Mesenchymal stem cell (in vitro differentiated cells and primary cell): ENCODE measurements around the gene ADGRA3.
"Not testable (repeated sequence)": the region's sequence is repeated elsewhere in the genome, so short reads cannot be mapped to it uniquely, and the experiment has no call there.

Experiments
- DNase-seq: peaks from one replicate; pipeline ENCODE4 v3.0.0-alpha.2; 2013
- H2AFZ ChIP-seq: one replicate; pipeline ENCODE4 v1.6.1; 2013; ENCODE audit warnings: low read depth, mild to moderate bottlenecking, control low read depth, inconsistent platforms, low read length, moderate library complexity
- H2AK5ac ChIP-seq: 2 replicates; pipeline ENCODE4 v1.6.1; 2013; ENCODE audit warnings: low read length, moderate library complexity, mild to moderate bottlenecking, inconsistent platforms; ENCODE audit not compliant: severe bottlenecking
- H2BK120ac ChIP-seq: one replicate; pipeline ENCODE4 v1.6.1; 2013; ENCODE audit warnings: low read depth, mild to moderate bottlenecking, inconsistent platforms, low read length, moderate library complexity
- H2BK12ac ChIP-seq, 2 experiments: one replicate each; pipeline ENCODE4 v1.6.1; 2013; ENCODE audit warnings: inconsistent platforms in 2 of 2, low read length in 2 of 2, mild to moderate bottlenecking in 2 of 2, moderate library complexity in 2 of 2, control low read depth in 1 of 2
- H2BK15ac ChIP-seq: one replicate; pipeline ENCODE4 v1.6.1; 2013; ENCODE audit warnings: mild to moderate bottlenecking, low read depth, inconsistent platforms; ENCODE audit not compliant: poor library complexity, severe bottlenecking
- H2BK5ac ChIP-seq: 2 replicates; pipeline ENCODE4 v1.6.1; 2013; ENCODE audit warnings: low read depth, mild to moderate bottlenecking, low read length, control low read depth, inconsistent platforms; ENCODE audit not compliant: poor library complexity, severe bottlenecking
- H3K14ac ChIP-seq, 2 experiments: one replicate each; pipeline ENCODE4 v1.6.1; 2013; ENCODE audit warnings: inconsistent platforms in 2 of 2, low read length in 2 of 2, control low read depth in 1 of 2, mild to moderate bottlenecking in 1 of 2, moderate library complexity in 1 of 2
- H3K18ac ChIP-seq, 2 experiments: one replicate each; pipeline ENCODE4 v1.6.1; 2013; ENCODE audit warnings: inconsistent platforms in 2 of 2, low read length in 2 of 2, control low read depth in 1 of 2, low read depth in 1 of 2, mild to moderate bottlenecking in 1 of 2
- H3K23ac ChIP-seq, 2 experiments: one replicate each; pipeline ENCODE4 v1.6.1; 2013; ENCODE audit warnings: inconsistent platforms in 2 of 2, low read length in 2 of 2, mild to moderate bottlenecking in 2 of 2, moderate library complexity in 2 of 2, control low read depth in 1 of 2
- H3K27ac ChIP-seq: 2 replicates; pipeline ENCODE4 v1.5.1; 2013; ENCODE audit warnings: mild to moderate bottlenecking, moderate library complexity, low read length, control low read depth, inconsistent platforms; ENCODE audit not compliant: poor library complexity, severe bottlenecking
- H3K27me3 ChIP-seq, 2 experiments: 2 replicates each; pipeline versions ENCODE4 v1.6.1 to v1.7.0; 2013; ENCODE audit warnings: low read length in 2 of 2, mild to moderate bottlenecking in 2 of 2, moderate library complexity in 2 of 2, control low read depth in 1 of 2, inconsistent platforms in 1 of 2; ENCODE audit not compliant: control insufficient read depth in 1 of 2, insufficient read depth in 1 of 2
- H3K36me3 ChIP-seq, 2 experiments: 2 replicates each; pipeline versions ENCODE4 v1.6.1 to v1.7.0; 2013; ENCODE audit warnings: low read length in 2 of 2, control low read depth in 1 of 2, inconsistent platforms in 1 of 2, low read depth in 1 of 2, mild to moderate bottlenecking in 1 of 2; ENCODE audit not compliant: insufficient read depth in 2 of 2, control insufficient read depth in 1 of 2
- H3K4ac ChIP-seq, 2 experiments: one replicate each; pipeline ENCODE4 v1.6.1; 2013; ENCODE audit warnings: inconsistent platforms in 2 of 2, low read length in 2 of 2, mild to moderate bottlenecking in 2 of 2, moderate library complexity in 2 of 2, control low read depth in 1 of 2, low read depth in 1 of 2
- H3K4me1 ChIP-seq: 2 replicates; pipeline ENCODE4 v1.6.1; 2013; ENCODE audit warnings: low read depth, low read length, control low read depth; ENCODE audit not compliant: control insufficient read depth, insufficient read depth
- H3K4me2 ChIP-seq: 2 replicates; pipeline ENCODE4 v1.6.1; 2013; ENCODE audit warnings: low read length, mild to moderate bottlenecking, inconsistent platforms; ENCODE audit not compliant: poor library complexity, severe bottlenecking
- H3K4me3 ChIP-seq, 2 experiments: 2 replicates each; pipeline versions ENCODE4 v1.5.1 to v1.7.0; 2013; ENCODE audit warnings: low read length in 2 of 2, mild to moderate bottlenecking in 2 of 2, control low read depth in 1 of 2, low read depth in 1 of 2; ENCODE audit not compliant: insufficient read depth in 1 of 2
- H3K79me1 ChIP-seq: replicated peaks from 2 replicates; pipeline ENCODE4 v1.6.1; 2013; ENCODE audit warnings: mild to moderate bottlenecking, control low read depth, low read length, inconsistent platforms; ENCODE audit not compliant: poor library complexity, severe bottlenecking
- H3K9ac ChIP-seq: 2 replicates; pipeline ENCODE4 v1.7.0; 2013; ENCODE audit warnings: mild to moderate bottlenecking, low read length, moderate library complexity
- H3K9me3 ChIP-seq: 2 replicates; pipeline ENCODE4 v1.7.0; 2013; ENCODE audit warnings: mild to moderate bottlenecking, low read length; ENCODE audit not compliant: control insufficient read depth
- H4K8ac ChIP-seq: one replicate; pipeline ENCODE4 v1.6.1; 2013; ENCODE audit warnings: inconsistent platforms, mild to moderate bottlenecking, low read length, moderate library complexity
- H4K91ac ChIP-seq: one replicate; pipeline ENCODE4 v1.6.1; 2013; ENCODE audit warnings: mild to moderate bottlenecking, low read length, inconsistent platforms
- WGBS: methylation state at CpG from one replicate; pipeline ENCODE4 v1.1.7; 2013; ENCODE audit warnings: mixed read lengths; 5-methylcytosine and 5-hydroxymethylcytosine counted together

The ADGRA3 gene

DNA sequence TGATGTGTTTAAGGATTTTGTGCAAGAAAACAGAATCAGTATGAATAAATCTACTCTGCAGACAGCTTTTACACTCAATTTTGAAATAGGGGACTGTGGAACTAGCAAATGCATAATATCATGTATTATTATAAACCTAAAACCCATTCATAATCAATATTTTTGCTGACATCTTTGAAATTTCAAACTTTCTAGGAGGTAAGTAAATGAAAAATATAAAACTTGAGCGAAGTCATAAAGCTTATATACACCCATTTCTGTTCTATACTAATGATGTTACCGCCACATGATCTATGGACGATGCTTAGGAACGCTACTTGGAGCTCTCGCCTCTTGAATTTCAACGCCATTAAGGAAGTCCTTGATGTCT, 38.1 kb downstream of the ADGRA3 start:
- Histone ChIP-seq H3K9ac (no peak overlapping the region), H2BK12ac (no peak overlapping the region), H3K9me3 (no peaks in the 10 kb centered on the region), H3K23ac (no peak overlapping the region), H3K4me3 (no peak overlapping the region), H3K4me2 (no peak overlapping the region), H3K27me3 (no peaks in the 10 kb centered on the region), H2AFZ (no peak overlapping the region), H2BK15ac (no peak overlapping the region), H3K27ac (no peak overlapping the region), H4K91ac (no peak overlapping the region), H4K8ac (no peak overlapping the region), H3K4ac (no peak overlapping the region), H3K79me1 (peaks cover 13% of the 10 kb centered on the region), H3K14ac (no peak overlapping the region), H3K36me3 (no peaks in the 10 kb centered on the region), H2AK5ac (no peak overlapping the region), H2BK120ac (no peak overlapping the region), H3K18ac (no peak overlapping the region), H3K4me1 (peaks cover 5% of the 10 kb centered on the region), H2BK5ac (no peak overlapping the region)
- no peak for DNase-seq
- 85% methylated on average over 6 of the region's 6 CpGs for WGBS

DNA sequence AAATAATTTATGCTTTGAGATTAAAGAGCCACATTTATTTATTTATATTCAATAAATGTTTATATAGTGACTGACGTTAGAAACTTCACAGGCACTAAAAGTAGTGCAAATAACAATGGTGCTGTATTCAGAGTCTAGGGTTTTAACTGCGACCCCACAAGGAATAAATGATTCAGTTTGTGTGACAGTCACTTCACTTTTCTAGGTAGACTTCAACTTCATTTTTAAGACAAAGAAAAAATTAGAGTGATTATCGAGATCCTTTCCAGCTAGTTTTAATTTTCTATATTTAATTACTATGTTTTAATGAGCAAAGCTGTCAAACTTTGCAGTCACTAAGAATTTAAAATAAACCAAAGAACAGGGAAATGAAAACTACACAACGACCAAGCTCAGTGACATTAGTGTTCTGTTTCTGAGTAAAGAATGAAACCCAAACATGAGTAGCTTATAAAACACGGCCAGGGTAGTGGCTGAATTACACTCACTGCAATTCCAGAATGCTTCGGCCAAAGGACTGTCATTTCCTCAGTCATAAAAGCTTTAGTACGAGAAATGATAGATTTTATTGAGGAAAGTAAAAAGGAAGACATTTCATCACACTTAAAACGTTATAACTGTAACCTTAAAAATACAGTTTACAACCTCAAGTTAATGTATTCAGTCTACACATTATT, 38.6 kb downstream of the ADGRA3 start:
- Histone ChIP-seq H3K9me3 (no peaks in the 10 kb centered on the region), H3K27me3 (no peaks in the 10 kb centered on the region), H2AFZ (no peak overlapping the region), H2BK120ac (no peak overlapping the region), H4K91ac (no peak overlapping the region), H3K36me3 (no peaks in the 10 kb centered on the region), H3K23ac (no peak overlapping the region), H3K4ac (no peak overlapping the region), H2AK5ac (no peak overlapping the region), H3K79me1 (peaks cover 10% of the 10 kb centered on the region), H2BK15ac (no peak overlapping the region), H2BK12ac (no peak overlapping the region), H3K14ac (no peak overlapping the region), H3K4me2 (no peak overlapping the region), H4K8ac (no peak overlapping the region), H3K9ac (no peak overlapping the region), H3K4me1 (peaks cover 1% of the 10 kb centered on the region), H3K27ac (no peak overlapping the region), H2BK5ac (no peak overlapping the region), H3K18ac (no peak overlapping the region), H3K4me3 (no peak overlapping the region)
- no peak for DNase-seq
- 28% methylated on average over 3 of the region's 8 CpGs for WGBS

DNA sequence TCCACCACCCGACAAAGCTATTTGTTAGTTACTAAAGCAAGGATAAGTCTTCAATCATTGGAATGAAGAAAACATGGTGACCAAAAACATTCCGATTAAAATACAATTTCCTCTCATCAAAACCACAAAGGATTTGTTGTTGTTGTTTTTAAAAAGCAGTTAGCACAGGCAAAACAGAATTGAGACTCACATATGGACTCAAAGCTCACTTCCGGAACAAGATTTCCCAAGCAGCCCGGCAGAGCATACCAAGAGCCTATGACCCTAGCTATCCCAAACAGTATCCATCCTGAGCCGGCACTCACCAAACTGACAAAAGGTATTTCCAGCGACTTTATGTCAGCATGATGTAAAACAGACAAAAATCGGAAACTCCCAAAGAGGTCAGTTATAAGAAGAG, 39.9 kb downstream of the ADGRA3 start:
- Histone ChIP-seq H3K36me3 (no peaks in the 10 kb centered on the region), H2AFZ (no peak overlapping the region), H3K27me3 (no peaks in the 10 kb centered on the region), H3K9me3 (no peaks in the 10 kb centered on the region), H2BK5ac (no peak overlapping the region), H3K9ac (no peak overlapping the region), H2BK12ac (no peak overlapping the region), H3K79me1 (peaks cover 13% of the 10 kb centered on the region), H3K4me3 (no peak overlapping the region), H4K8ac (no peak overlapping the region), H2BK15ac (no peak overlapping the region), H4K91ac (no peak overlapping the region), H3K18ac (no peak overlapping the region), H2BK120ac (no peak overlapping the region), H3K4ac (peak overlapping the region in 1 of 2 experiments; percentile 11), H3K23ac (no peak overlapping the region), H3K27ac (no peak overlapping the region), H2AK5ac (no peak overlapping the region), H3K4me2 (no peak overlapping the region), H3K4me1 (peaks cover 3% of the 10 kb centered on the region), H3K14ac (no peak overlapping the region)
- no peak for DNase-seq
- 78% methylated on average over 5 of the region's 7 CpGs for WGBS

DNA sequence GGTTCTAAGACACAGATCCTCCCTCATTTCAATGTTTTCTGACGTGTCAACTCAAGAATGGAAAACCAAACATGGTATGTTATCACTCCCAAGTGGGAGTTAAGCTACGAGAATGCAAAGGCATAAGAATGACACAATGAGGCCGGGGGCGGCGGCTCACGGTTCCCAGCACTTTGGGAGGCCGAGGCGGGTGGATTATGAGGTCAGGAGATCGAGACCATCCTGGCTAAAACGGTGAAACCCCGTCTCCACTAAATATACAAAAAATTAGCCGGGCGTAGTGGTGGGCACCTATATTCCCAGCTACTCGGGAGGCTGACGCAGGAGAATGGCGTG, 40.6 kb downstream of the ADGRA3 start:
- H3K27ac ChIP-seq = peak overlapping the region; percentile 66
- H3K79me1 ChIP-seq = peaks cover 17% of the 10 kb centered on the region
- H4K8ac ChIP-seq, H3K18ac ChIP-seq, H4K91ac ChIP-seq, H2BK5ac ChIP-seq, DNase-seq, H3K4ac ChIP-seq, H3K9ac ChIP-seq, H3K27me3 ChIP-seq, H2BK15ac ChIP-seq, H2BK12ac ChIP-seq, H3K4me1 ChIP-seq, H2AFZ ChIP-seq, H3K4me3 ChIP-seq, H3K23ac ChIP-seq, H2AK5ac ChIP-seq, H3K9me3 ChIP-seq, H2BK120ac ChIP-seq, H3K4me2 ChIP-seq, H3K36me3 ChIP-seq, H3K14ac ChIP-seq: not testable (repeated sequence)
- WGBS = 86% methylated on average over 16 of the region's 16 CpGs
